Measurements from ENCODE around the gene PCBP3.

DNA sequence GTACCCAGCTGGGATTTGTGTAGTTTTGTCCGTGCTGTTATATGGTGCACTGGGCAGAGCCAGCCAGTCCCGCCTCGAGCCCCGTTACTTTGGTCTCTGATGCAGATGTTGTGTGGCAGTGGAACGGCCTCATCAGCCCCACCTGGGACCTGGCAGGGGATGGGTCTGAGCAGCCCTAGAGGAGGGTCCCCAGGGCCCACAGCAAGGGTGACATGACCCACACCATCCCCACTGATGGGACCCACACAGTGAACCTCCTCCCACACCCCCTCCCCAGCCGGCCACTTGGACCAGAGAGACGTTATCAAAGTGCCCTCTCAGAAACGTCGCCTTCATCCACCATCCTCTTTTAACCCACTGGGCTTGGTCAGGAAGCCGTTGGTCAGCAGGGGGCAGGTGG lies 42.0 kb upstream of the PCBP3 start:
- TF ChIP-seq, protein P1, sequence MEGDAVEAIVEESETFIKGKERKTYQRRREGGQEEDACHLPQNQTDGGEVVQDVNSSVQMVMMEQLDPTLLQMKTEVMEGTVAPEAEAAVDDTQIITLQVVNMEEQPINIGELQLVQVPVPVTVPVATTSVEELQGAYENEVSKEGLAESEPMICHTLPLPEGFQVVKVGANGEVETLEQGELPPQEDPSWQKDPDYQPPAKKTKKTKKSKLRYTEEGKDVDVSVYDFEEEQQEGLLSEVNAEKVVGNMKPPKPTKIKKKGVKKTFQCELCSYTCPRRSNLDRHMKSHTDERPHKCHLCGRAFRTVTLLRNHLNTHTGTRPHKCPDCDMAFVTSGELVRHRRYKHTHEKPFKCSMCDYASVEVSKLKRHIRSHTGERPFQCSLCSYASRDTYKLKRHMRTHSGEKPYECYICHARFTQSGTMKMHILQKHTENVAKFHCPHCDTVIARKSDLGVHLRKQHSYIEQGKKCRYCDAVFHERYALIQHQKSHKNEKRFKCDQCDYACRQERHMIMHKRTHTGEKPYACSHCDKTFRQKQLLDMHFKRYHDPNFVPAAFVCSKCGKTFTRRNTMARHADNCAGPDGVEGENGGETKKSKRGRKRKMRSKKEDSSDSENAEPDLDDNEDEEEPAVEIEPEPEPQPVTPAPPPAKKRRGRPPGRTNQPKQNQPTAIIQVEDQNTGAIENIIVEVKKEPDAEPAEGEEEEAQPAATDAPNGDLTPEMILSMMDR (IDR thresholded peaks at IDR 0.05): no peak
- TF ChIP-seq POLR2A (IDR thresholded peaks at IDR 0.05): no peak
